SKM-1 (cell line): ENCODE data around the gene CRYBB1.

ENCODE experiments used
- DNase-seq: peaks from one replicate; lab custom pipeline; 2025; ENCODE audit not compliant: unreplicated experiment; lab: John Stamatoyannopoulos, UW

Gene CRYBB1

DNA sequence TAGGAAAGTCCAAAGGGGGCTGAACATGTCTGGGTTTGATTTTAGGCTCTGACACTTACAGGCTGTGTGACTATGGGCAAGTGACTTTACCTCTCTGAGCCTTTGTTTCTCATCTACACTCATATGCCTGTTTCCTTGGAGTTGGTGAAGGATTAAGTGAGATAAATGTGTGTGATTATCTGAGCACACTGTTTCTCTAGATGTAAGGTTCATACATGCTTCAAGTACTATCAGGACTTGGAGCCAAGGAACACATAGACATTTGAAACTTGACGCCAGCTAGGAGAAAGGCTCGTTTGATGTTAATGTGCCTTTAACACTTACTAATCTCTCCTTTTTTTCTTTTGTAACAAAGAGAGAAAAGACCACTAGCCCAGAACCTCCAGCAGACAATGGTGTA is 9.7 kb downstream of the CRYBB1 start:
- DNase-seq, result no peak

DNA sequence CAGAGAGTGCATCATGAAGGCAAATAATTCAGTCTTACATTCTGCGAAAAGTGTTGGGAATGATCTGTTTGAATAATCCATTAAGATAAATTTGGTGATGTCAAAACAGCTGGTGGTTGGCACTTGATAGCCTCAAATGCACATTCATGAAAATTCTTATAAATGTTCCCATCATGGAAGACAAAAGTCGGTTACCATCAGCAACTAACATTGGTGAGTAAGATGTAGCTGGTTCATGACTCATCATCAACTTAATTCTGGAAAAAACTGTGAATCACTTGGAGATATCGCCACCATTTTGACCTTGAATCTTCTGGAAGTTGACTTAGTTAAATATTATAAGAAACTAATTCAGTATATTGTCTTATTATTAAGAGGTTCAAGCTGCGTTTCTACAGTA is 11.2 kb downstream of the CRYBB1 start:
- DNase-seq, result no peak

DNA sequence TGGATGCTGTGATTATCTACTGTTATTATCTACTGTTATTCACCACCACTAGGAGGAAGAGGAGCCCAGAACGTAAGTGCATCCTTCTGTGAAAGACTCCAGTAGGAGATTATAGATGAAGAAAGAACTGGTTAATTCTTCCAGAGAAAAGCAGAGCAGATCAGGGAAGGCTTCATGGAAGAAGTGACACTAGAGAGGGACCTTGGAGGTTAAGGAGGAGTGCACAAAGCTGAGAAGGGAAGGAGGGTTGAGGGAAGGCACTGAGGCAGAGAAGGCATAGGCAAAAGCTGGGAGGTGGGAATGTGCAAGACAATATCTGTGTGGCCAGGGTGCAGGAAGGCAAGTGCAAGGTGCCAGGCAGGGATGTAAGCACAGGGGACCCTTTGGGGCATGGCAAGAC is 13.5 kb downstream of the CRYBB1 start:
- DNase-seq, result no peak

DNA sequence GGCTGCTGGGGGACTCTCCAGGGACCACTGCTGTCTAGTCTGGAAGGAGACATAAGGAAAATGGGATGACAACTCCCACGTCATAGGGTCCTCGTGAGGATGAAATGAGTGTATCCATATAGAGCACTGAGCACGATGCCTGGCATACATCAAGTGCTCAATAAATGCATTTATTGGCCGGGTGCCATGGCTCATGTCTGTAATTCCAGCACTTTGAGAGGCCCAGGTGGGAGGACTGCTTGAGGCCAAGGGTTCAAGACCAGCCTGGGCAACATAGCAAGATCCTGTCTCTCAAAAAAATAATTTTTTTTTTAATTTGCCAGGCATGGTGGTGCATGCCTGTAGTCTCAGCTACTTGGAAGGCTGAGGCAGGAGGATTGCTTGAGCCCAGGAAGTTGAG is 15.7 kb downstream of the CRYBB1 start:
- DNase-seq, result no peak

DNA sequence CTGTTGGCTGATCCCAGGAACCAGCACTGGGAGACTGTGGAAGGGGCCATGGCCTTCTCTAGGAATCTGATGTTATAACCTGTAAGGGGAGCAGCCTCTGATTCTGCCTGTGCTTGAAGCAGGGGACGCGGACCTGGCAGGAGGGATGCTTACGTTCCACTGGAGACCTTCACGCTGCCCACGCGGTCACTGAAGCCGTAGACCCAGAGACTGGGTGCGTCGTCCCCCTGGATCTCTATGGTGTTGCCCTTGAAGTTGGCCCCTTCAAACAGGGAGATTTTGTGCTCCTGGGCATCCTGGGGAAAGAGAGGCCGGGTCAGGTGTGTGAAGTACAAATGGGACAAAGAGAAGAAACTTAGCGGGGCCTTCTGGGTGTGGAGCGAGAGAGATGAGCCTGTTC is 16.1 kb downstream of the CRYBB1 start:
- DNase-seq, result no peak

DNA sequence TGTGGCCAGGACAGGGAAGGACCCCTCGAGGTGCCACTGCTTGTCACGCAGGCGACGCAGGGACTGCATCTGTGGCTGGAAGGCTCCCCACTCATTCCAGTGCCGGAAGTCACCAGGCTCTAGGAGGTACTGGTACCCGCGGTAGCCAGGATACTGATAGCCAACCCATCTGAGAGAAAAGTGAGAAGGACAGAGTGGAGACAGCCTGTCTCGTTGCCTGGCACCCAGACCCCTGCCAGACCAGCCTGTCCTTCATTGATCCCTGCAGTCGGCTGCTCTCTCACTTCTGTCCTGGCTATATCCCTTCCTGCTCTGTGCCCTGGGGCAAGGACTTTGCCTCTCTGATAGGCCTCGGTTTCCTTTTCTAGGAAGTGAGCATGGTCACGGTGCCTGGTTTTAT is 18.3 kb downstream of the CRYBB1 start:
- DNase-seq, result no peak

DNA sequence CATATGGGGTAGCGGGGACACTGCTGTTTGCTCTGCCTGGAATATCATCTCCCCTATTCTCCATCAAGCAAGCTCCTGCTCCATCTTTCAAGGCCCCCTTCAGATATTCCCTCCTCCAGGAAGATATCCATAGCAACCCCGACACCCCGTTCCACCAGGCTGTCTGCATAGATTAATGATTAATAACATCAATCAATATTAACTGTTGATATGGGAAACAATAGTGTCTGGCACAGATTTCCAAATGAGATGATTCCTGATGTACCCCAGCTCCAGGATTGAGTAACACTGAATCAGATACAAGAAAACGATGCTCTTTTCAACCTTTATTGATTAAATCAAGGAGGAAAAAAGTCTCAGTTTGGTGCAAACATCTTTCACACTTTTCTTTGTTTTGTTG is 20.3 kb downstream of the CRYBB1 start:
- no peak for DNase-seq

DNA sequence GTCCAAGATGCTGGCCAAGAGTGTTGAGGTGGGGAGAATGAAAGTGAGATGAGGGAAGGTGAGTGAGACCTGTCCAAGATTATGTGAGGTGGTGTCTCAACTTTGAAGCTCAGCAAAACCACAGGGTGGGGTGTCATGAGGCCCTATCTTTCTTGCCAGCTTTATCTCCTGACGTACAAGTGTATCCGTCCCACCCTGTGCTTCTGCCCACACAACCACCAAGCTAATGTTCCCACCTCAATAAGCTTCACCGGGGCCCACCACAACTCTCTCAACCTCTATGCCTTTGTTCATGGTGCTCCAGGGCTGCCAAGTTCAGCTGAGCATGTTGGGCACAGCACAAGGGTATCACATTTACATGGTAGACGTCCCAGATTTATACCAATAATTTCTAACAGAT is 20.8 kb downstream of the CRYBB1 start:
- DNase-seq, result no peak

DNA sequence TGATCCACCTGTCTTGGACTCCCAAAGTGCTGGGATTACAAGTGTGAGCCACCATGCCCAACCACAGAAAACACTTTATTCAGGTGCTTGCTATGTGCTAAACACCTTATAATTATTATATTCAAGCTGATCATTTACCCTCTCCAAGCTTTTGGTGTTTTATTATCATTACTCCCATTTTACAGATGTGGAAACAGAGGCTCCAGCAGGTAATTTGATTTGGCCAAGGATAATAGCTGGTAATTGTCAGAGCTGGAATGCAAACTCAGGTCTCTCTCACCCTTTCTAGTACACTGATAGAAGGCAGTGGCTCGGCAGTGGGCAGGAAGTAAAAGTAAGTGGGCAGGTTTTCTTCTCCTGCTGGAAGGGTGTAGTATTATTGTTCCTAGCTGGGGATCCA is 24.1 kb downstream of the CRYBB1 start:
- no peak for DNase-seq

DNA sequence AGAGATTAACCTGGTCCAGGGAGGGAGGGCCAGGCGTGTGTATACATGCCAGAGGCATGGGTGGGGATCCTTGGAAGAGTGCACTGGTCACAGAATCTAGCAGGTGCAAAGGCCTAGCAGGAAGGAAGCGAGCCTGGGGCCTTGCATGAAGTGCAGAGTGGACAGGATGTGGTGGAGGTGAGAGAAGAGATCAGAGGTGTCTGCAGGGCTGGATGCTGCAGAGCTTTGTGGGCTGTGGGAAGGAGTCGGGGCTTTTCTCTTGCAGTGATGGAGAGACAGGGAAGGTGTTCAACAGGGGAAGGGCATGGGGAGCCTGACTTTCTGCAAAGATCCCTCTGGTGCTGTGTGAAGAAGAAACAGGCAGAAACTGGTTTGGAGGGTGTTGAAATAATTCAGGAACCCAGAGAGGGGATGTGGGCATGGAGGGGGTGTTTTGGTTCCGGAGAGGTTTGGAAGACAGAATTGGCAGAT is 25.4 kb downstream of the CRYBB1 start:
- DNase-seq, result no peak

DNA sequence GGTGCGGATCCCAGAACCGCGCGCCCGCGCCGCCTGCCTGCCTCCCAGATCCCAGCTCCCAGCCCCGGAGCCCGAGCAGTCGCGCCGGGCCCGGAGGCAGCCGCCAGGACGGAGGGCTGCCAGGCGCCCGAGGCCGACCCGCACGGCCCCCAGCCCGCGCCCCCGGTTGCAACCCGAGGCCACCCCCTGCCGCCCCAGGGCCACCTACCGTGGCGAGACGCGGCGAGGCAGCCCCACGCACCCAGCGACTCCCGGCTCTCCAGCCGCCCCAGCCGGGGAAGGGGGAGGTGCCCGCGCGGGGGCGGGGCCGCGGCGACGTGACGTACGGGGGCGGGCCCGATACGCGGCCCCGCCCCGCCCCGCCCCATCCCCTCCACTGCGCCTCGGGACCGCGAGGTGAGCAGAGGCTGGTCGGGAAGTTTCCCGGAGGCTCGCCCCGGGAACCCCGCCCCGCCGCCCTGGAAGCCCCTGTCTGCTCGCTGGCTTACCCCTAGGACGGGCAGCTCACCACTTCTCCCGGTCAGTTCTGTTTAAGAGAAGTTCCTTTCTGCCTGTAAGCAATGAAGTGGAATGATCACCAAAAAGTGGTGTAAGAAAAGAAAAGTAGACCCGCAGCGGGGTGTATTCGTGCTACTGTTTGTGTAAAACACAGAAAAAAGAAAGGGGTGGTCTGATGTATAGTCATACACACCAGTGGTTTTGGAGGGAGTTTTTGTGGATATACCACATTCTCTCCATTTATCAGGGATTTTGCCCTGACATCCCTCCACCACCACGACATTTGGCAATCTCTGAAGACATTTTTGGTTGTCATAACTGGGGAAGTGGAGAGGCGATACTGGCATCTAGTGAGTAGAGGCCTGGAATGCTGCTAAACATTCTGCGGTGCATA is 27.7 kb downstream of the CRYBB1 start, which contains the start of gene TPST2:
TPST2 (minus strand) TSS at position 288 of the 892 bp plus-strand sequence. CDS start 48,502 bp downstream, outside the sequence.
- DNase-seq, result no peak

DNA sequence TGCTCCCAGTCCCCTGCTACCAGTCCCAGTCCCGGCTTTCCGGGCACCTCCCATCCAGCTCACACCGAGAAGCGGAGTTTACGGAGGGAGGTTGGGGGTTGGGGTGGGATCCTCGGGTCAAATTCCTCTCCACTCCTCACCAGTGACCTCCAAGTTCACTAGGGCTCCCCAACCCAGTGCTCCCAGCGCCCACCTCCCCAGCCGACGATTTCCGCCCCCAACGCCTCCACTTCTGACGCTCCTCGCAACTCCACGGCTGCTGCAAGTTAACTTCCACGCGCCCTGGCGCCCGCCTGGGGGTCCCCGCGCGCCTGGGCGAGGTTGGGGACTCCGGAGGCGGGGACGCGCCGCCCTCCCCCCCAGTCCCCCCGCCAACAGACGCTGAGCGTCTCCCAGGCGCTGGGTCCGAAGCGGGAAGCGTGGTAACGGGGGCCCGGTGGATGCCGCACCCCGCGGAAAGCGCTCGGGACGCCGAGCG is 28.4 kb downstream of the CRYBB1 start:
- no peak for DNase-seq

DNA sequence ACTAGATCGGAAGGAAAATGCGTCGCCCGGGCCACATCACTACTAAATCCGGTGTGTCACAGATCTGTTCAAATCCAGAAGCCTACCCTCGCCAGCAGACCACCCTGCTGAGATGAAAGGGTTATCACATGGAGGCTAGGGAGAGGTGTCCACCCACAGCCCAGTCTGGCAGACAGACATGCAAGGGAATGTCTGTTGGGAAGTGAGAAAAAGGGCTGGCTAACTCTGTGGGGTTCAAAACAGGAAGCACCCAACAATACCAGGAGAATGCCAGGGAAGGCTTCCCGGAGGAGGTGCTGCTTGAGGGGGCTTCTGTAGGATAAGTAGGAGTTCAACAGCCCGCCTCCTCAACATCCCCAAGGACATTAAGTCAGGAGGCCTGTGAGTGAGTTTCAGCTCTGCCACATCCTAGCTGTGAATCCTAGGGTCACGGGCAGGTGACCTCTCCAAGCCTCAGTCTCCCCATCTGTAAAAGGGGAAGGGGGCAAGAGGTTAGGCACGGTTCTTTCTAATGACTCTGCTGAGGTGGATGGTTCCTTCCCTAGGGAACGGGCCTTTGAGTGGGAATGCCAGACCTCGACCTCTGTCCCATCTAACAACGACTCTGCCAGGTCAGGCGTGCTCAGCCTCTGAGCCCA is 29.0 kb downstream of the CRYBB1 start:
- no peak for DNase-seq

DNA sequence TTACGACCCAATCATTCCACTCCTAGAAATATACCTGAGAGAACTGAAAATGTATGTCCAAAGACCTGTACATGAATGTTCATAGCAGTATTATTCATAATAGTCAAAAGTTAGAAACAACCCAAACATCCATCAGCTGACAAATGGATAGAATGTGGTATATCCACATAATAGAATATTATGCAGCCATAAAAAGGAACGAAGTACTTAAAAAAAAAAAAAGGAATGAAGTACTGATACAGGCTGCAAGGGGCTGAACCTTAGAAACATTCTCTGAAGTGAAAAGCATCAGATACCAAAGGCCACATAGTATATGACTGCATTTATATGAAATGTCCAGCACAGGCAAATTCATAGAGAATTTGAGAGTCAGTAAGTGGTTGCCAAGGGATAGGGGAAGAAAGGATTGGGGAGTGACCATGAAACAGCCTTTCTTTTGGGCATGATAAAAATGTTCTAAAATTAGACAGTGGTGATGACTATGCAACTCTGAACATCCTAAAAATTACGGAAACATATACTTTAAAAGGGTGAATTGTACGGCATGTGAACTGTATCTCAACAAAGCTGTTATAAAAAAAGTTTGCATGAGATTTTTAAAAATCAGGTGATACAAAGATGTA is 29.7 kb downstream of the CRYBB1 start:
- peak; percentile 47 for DNase-seq

DNA sequence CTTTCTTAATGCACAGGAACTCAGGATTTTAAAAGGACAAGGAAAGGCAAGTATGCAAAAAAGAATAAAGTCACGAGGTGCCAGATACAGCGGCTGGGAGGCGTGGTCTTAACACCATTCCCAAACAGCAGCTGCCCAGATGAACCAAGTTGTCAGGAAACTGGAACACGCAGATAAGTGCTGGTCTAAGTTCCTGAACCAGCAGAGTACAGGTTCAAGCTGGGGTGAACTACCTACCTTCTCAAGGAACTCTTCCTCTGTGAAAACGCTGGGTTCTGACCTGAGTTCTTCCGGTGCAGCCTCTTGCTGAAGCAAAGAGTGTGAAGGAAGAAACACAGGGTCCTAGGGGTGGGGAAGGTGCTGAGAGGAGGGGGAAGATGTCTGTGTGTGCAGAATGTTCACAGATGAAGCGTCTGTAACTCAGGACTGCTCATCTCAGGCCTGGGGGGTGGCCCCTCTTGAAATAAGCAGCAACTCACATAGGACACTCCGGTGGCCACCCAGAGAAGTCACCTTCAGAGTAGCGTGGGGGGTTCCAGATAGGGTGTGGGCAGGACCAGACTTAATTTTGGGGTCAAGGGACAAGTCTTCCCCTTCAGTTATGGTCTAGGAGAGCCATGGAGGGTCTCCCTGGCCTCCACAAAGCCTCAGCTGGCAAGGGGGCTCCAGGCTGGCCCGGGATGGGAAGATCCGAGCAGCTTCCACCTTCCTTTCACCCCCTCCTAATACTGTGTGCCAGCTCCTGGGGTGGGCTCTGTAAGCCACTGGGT is 31.1 kb downstream of the CRYBB1 start:
- no peak for DNase-seq

DNA sequence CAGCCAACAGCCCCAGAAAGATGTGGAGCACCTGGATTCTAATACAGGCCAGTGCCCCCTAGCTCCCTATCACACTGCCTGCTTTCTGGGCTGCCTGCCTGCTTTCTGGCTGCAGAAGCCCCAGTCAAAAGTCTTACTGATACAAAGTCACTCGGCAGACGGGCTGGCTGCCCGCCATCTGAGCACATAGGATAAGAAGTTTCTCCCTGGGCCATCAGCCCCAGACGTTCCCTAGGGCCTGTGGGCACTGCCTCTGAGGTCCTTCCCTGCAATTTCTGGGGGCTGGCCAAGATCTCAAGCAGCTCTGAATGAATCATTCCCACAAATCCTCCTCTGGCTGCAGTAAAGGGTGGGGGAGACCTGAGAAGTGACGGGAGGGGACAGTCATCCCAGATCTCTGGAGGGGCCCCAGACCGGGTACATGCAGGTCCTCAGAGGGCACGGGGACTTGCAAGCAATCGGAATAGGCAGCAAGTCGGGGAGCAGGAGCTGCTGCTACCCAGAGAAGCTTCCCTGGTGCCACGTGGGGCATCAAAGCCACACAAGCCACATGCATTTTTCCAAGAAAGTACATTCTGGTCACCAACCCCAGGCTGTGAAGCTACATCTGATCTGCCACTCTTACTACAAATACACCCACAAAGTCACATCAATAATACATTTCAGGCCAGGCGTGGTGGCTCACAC is 32.6 kb downstream of the CRYBB1 start:
- DNase-seq, result no peak

DNA sequence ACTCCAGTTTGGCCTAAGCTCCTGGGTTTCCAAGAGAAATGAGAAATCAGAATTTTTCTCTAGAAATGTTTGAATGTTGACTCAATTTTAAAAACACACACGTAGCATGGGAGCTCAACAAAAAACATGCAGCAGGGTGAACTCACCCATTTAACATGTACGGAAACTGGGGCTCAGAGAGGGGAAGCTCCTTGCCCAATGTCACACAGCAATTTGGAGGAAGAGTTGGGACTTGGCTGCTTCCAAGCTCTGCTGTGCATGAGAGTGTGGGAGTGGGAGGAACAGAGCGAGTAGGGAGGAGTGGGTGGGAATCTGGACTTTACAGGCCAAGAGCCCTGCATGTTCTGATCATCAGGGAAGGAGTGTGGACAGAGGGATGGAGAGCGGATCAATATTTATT is 33.8 kb downstream of the CRYBB1 start:
- DNase-seq, result no peak

DNA sequence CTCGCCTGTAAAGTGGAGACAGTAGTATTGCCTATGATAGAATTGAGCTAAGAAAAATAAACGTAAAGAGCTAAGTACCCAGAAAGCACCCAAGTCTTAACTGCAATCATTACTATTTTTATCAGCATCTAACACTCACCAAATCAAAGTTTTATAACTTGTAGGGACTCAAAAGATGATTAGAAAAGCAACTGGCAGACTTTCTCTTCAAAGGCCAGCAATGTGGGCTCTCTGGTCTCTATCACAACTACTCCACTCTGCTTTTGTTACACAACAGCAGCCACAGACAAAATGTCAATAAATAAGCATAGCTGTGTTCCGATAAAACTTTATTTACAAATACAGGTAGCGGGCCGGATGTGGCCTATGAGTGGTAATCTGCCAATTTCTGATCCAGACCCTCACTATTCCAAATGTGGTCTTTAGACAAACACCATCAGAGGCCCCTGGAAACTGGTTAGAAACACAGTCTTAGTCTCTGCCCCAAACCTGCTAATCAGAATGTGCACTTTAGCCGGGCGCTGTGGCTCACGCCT is 36.1 kb downstream of the CRYBB1 start:
- DNase-seq, result no peak

DNA sequence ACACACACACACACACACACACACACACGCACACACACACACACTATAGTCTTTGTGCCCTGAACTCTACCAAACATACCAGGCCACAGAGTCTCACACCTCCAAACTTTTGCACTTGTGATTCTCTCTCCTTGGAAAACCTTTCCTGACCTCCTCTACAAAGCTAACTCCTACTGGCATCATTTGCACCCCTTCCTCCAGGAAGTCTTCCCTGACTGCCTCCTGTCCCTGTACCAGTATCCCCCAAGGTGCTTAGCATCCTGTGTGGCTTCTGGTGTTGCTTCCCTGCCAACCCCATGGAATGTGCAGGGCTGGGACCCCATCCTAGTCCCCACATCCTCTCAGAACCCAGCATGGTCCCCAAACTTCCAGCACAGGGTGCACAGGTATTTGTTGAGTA is 36.8 kb downstream of the CRYBB1 start:
- no peak for DNase-seq
